ENCODE measurements around the gene BLOC1S4.

- no peak for TF ChIP-seq POLR2AphosphoS5 (IDR thresholded peaks at IDR 0.05; ENCODE audit: low read depth, low read length)
- no peak for TF ChIP-seq TAF1 (IDR thresholded peaks at IDR 0.05; ENCODE audit: borderline replicate concordance, low read depth, low read length)
Measured at GRCh38 chr4:6765703-6766102, 49.7 kb downstream of the BLOC1S4 start.
